Panc1 (cell line): ENCODE data around the gene AKAP10. TPM values are rescaled to one million over a fixed set of nuclear protein-coding genes. Genes with fewer than 3 reads are reported as not detected.
A peak's percentile ranks its signal among the peaks of the same experiment; 100 is the strongest.

Experiments
- ATAC-seq: fragments of 200-7000 bp; cut with Tn5 transposase; 2 replicates; pipeline ENCODE4 v1.9.1; 2020; ENCODE audit warnings: mild to moderate bottlenecking, moderate library complexity
- BruUV-seq: library from RNA; stranded (reverse); fragments of 400-500 nt; replicated peaks from 2 replicates; lab custom pipeline; 2021; lab: Mats Ljungman, UMichigan
- CTCF ChIA-PET: fragments of 300-600 bp; sonication (Branson Sonifier 250); formaldehyde crosslinking; loops from one replicate; lab custom pipeline; 2022; ENCODE audit warnings: antibody characterized with exemption; lab: Charles Lee
- POLR2A ChIA-PET: fragments of 300-600 bp; sonication (Branson Sonifier 250); formaldehyde crosslinking; loops from one replicate; lab custom pipeline; 2022; ENCODE audit warnings: antibody characterized with exemption; lab: Charles Lee
- DNase-seq: peaks from one replicate; pipeline ENCODE4 v3.0.0-alpha.2; 2010; ENCODE audit warnings: low read depth, low spot score
- H3K27ac ChIP-seq: 2 replicates; pipeline ENCODE4 v1.5.1; 2011; ENCODE audit warnings: mild to moderate bottlenecking, low read length, inconsistent platforms
- H3K27me3 ChIP-seq: fragments of 200-500 bp; sonication (Bioruptor generic); 2 replicates; pipeline ENCODE4 v1.6.0; 2014; ENCODE audit warnings: low read length, inconsistent platforms; ENCODE audit not compliant: control insufficient read depth, insufficient read depth
- H3K36me3 ChIP-seq: fragments of 200-500 bp; sonication (Bioruptor generic); 2 replicates; pipeline ENCODE4 v1.5.1; 2014; ENCODE audit warnings: inconsistent platforms, mild to moderate bottlenecking, low read length, moderate library complexity; ENCODE audit not compliant: control insufficient read depth, insufficient read depth
- H3K4me1 ChIP-seq: 2 replicates; pipeline ENCODE4 v1.5.1; 2011; ENCODE audit warnings: inconsistent platforms, mild to moderate bottlenecking, low read length, moderate library complexity; ENCODE audit not compliant: control insufficient read depth, insufficient read depth
- H3K4me3 ChIP-seq, 2 experiments: 2 replicates each; pipeline ENCODE4 v1.5.1; 2011 to 2012; ENCODE audit warnings: low read depth in 2 of 2, low read length in 2 of 2, mild to moderate bottlenecking in 2 of 2, inconsistent platforms in 1 of 2, moderate library complexity in 1 of 2
- H3K9me3 ChIP-seq: fragments of 200-500 bp; sonication (Bioruptor generic); 2 replicates; pipeline ENCODE4 v1.5.1; 2014; ENCODE audit warnings: low read depth, mild to moderate bottlenecking, inconsistent platforms, low read length, moderate library complexity; ENCODE audit not compliant: control insufficient read depth, insufficient read depth
- CTCF ChIP-seq: fragments of 450-650 bp; IDR thresholded peaks from 2 replicates; pipeline ENCODE4 v1.5.1; 2017; ENCODE audit warnings: mild to moderate bottlenecking
- POLR2AphosphoS5 ChIP-seq: IDR thresholded peaks from 2 replicates; pipeline ENCODE4 v1.6.1; 2012; ENCODE audit warnings: mild to moderate bottlenecking, low read depth, low read length, moderate library complexity
- REST ChIP-seq, 2 experiments: IDR thresholded peaks; 2 replicates each; pipeline ENCODE4 v1.6.1; 2011 to 2012; ENCODE audit warnings: low read depth in 2 of 2, control low read depth in 1 of 2, low read length in 1 of 2, mild to moderate bottlenecking in 1 of 2, moderate library complexity in 1 of 2; ENCODE audit not compliant: insufficient read depth in 1 of 2
- SIN3A ChIP-seq: IDR thresholded peaks from 2 replicates; pipeline ENCODE4 v1.6.1; 2012; ENCODE audit warnings: low read depth, mild to moderate bottlenecking, low read length, moderate library complexity, borderline replicate concordance; ENCODE audit not compliant: insufficient read depth
- TCF7L2 ChIP-seq: IDR thresholded peaks from 2 replicates; pipeline ENCODE4 v1.6.1; 2011; ENCODE audit warnings: mild to moderate bottlenecking, low read depth, low read length, inconsistent platforms
- in situ Hi-C: cut with HindIII; loops from 2 replicates; pipeline ENCODE4 v1.10.0; 2016; ENCODE audit warnings: low sequenced_read_pairs, low pct_unique_long_range_greater_than_20kb
- intact Hi-C: fragments of 100-400 bp; cut with micrococcal nuclease; formaldehyde crosslinking; loops from one replicate; pipeline ENCODE4 v1.10.0; 2022; ENCODE audit not compliant: unreplicated experiment
- total RNA-seq: library from RNA; stranded (reverse); gene quantifications from one replicate; pipeline ENCODE4 v1.2.1, GENCODE V29; 2021; ENCODE audit not compliant: unreplicated experiment

AKAP10 gene
- total RNA-seq, 1 experiment from 2014 or later, result 24.6 TPM

- BruUV-seq, result no TSS peak
- H3K4me3 ChIP-seq, result peak overlapping the region; percentile 45 to 67
- ATAC-seq (no peak), DNase-seq (no peak)
- intact Hi-C loops (no loop called here), in situ Hi-C loops (no loop called here)
- peaks cover 9% of the 10 kb centered on the region for H3K4me1 ChIP-seq
- no peaks in the 10 kb centered on the region; the same call in 1 of the 2 replicates for H3K36me3 ChIP-seq
- H3K27ac ChIP-seq, result peak overlapping the region; percentile 69
- TF ChIP-seq TCF7L2 (no peak), SIN3A (no peak), POLR2AphosphoS5 (no peak), REST (IDR thresholded peaks at IDR 0.05; ENCODE audit: insufficient read depth in 1 of 2, low read depth in 2 of 2, low read length in 1 of 2) (no peak), CTCF (no peak; the same call in 1 of the 2 replicates)
- H3K9me3 ChIP-seq, result no peaks in the 10 kb centered on the region
- CTCF ChIA-PET, result no interaction called here
- POLR2A ChIA-PET, result no interaction called here
- no peaks in the 10 kb centered on the region for H3K27me3 ChIP-seq
These were observed 109.6 kb downstream of the AKAP10 start for GRCh38 chr17:19868079-19868395.

- CTCF ChIA-PET, result no interaction called here
These were observed 110.1 kb downstream of the AKAP10 start, which contains the start of gene ULK2 for GRCh38 chr17:19867329-19868078. TSS of gene ULK2 (minus strand) at chr17:19867936. CDS start at chr17:19867417, 519 bp downstream.

More at GRCh38 chr17:19867329-19868078, 110.1 kb downstream of the AKAP10 start, which contains the start of gene ULK2:
- Histone ChIP-seq H3K9me3 (no peaks in the 10 kb centered on the region), H3K4me3 (peak within 1 kb of the TSS; percentile 67 to 86), H3K36me3 (no peaks in the 10 kb centered on the region; the same call in 1 of the 2 replicates), H3K27ac (peak within 1 kb of the TSS; percentile 79), H3K27me3 (no peaks in the 10 kb centered on the region), H3K4me1 (peaks cover 9% of the 10 kb centered on the region)
- in situ Hi-C loops (no loop called here), intact Hi-C loops (no loop called here)
- BruUV-seq, result no TSS peak
- TF ChIP-seq REST (IDR thresholded peaks at IDR 0.05; ENCODE audit: insufficient read depth in 1 of 2, low read depth in 2 of 2, low read length in 1 of 2) (no peak), TCF7L2 (0 out of 2 replicates have a peak, but pooled peaks have one; percentile 25), POLR2AphosphoS5 (peak; percentile 58; the same call in 1 of the 2 replicates), CTCF (peak; percentile 66; the same call in 1 of the 2 replicates)
- DNase-seq (no peak), ATAC-seq (peak; percentile 87)
- POLR2A ChIA-PET, result no interaction called here
